ENCODE measurements around the gene TSSK2. TPM values are rescaled to one million over a fixed set of nuclear protein-coding genes. Genes with fewer than 3 reads are reported as not detected.

The TSSK2 gene
- total and polyA plus RNA-seq, 2 of the 8 experiments (the other 6 are each of a cell fraction or from before 2014, with no cell fraction given): not detected

DNA sequence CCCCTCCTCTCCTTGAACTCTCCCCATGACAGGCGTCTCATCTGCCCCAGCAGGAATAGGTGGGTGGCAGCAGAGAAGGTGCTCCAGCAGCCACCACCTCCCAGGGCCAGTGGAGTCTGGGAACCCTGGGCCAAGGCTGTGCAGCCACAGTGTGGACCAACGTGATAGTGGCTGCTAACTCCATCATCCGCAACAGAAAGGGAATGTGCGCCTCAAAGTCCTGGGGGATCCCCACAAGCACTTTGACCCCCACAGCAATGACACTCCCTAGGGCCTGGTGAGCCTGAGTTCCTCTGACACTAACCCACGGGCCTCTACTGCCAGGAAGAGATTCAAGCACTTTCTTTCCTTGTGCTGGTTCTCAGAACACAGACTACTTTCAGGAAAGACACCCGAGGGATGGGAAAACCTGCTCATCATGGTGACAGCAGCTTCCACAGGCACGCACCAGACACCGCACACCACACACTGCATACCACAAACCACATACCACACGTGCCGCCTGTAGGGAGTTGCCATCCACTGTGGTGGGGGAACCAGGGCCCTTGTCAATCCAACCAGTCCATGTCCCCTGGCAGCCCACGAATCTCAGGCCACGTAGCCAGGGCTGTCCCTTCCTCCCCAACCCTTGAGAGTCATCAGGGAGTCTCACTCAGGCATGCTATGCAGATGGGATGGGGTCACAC lies 50.8 kb downstream of the TSSK2 start (continued):
- TF ChIP-seq, protein P1, sequence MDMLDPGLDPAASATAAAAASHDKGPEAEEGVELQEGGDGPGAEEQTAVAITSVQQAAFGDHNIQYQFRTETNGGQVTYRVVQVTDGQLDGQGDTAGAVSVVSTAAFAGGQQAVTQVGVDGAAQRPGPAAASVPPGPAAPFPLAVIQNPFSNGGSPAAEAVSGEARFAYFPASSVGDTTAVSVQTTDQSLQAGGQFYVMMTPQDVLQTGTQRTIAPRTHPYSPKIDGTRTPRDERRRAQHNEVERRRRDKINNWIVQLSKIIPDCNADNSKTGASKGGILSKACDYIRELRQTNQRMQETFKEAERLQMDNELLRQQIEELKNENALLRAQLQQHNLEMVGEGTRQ (IDR thresholded peaks at IDR 0.05; ENCODE audit: low read length): no peak
- TF ChIP-seq JUND (IDR thresholded peaks at IDR 0.05; ENCODE audit: low read length) (no peak), KDM1A (IDR thresholded peaks at IDR 0.05; ENCODE audit: borderline replicate concordance, low read length) (no peak), CREB1 (IDR thresholded peaks at IDR 0.05) (no peak), NRF1 (IDR thresholded peaks at IDR 0.05; ENCODE audit: low read depth, low read length) (no peak), BRCA1 (IDR thresholded peaks at IDR 0.05; ENCODE audit: low read depth, low read length) (no peak)
- TF ChIP-seq, protein P2, sequence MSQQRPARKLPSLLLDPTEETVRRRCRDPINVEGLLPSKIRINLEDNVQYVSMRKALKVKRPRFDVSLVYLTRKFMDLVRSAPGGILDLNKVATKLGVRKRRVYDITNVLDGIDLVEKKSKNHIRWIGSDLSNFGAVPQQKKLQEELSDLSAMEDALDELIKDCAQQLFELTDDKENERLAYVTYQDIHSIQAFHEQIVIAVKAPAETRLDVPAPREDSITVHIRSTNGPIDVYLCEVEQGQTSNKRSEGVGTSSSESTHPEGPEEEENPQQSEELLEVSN (IDR thresholded peaks at IDR 0.05): no peak

Other genes with a start within 250 kb of the TSSK2 start
- gene DGCR6, start 225.0 kb upstream of the TSSK2 start, total RNA-seq (2021; fragmentation: NEBNext Ultra II Directional; extraction: Animal tissue kit (Norgen Biotek cat#: 25700)): 0.82 and 0.96 TPM in 2 replicates
- 1.7 and 2.3 TPM in 2 replicates for gene DGCR6, start 225.0 kb upstream of the TSSK2 start, polyA plus RNA-seq (2011; rRNA removed)
- 27.5 and 27.6 TPM in 2 replicates for gene PRODH, start 195.0 kb upstream of the TSSK2 start, total RNA-seq (2021; fragmentation: NEBNext Ultra II Directional; extraction: Animal tissue kit (Norgen Biotek cat#: 25700))
- 45.6 and 80.9 TPM in 2 replicates for gene PRODH, start 195.0 kb upstream of the TSSK2 start, polyA plus RNA-seq (2011; rRNA removed)
- 62.2 and 65.5 TPM in 2 replicates for gene DGCR2, start 8.9 kb upstream of the TSSK2 start, total RNA-seq (2021; fragmentation: NEBNext Ultra II Directional; extraction: Animal tissue kit (Norgen Biotek cat#: 25700))
- gene DGCR2, start 8.9 kb upstream of the TSSK2 start, polyA plus RNA-seq (2011; rRNA removed): 42.3 and 74.8 TPM in 2 replicates
- gene ESS2, start 13.3 kb downstream of the TSSK2 start, total RNA-seq (2021; fragmentation: NEBNext Ultra II Directional; extraction: Animal tissue kit (Norgen Biotek cat#: 25700)): 16.0 and 18.6 TPM in 2 replicates
- 12.2 and 16.7 TPM in 2 replicates for gene ESS2, start 13.3 kb downstream of the TSSK2 start, polyA plus RNA-seq (2011; rRNA removed)
- gene GSC2, start 19.0 kb downstream of the TSSK2 start, total RNA-seq (2021; fragmentation: NEBNext Ultra II Directional; extraction: Animal tissue kit (Norgen Biotek cat#: 25700)): 0.42 and 0.48 TPM in 2 replicates
- 0.17 and 0.19 TPM in 2 replicates for gene GSC2, start 19.0 kb downstream of the TSSK2 start, polyA plus RNA-seq (2011; rRNA removed)
- gene SLC25A1, start 47.4 kb downstream of the TSSK2 start, total RNA-seq (2021; fragmentation: NEBNext Ultra II Directional; extraction: Animal tissue kit (Norgen Biotek cat#: 25700)): 148 and 157 TPM in 2 replicates
- 110 and 183 TPM in 2 replicates for gene SLC25A1, start 47.4 kb downstream of the TSSK2 start, polyA plus RNA-seq (2011; rRNA removed)
- 12.4 and 17.3 TPM in 2 replicates for gene CLTCL1, start 160.4 kb downstream of the TSSK2 start, total RNA-seq (2021; fragmentation: NEBNext Ultra II Directional; extraction: Animal tissue kit (Norgen Biotek cat#: 25700))
- 17.0 and 17.3 TPM in 2 replicates for gene CLTCL1, start 160.4 kb downstream of the TSSK2 start, polyA plus RNA-seq (2011; rRNA removed)

Measured in H1 (cell line).